ENCODE data around the gene ATG2B. TPM values are rescaled to one million over a fixed set of nuclear protein-coding genes. Genes with fewer than 3 reads are reported as not detected.
A peak's percentile ranks its signal among the peaks of the same experiment; 100 is the strongest.

The ATG2B gene
- total RNA-seq, 4 donors from 2014 or later, result 28.4 to 55.1 (median 40.0) TPM

DNA sequence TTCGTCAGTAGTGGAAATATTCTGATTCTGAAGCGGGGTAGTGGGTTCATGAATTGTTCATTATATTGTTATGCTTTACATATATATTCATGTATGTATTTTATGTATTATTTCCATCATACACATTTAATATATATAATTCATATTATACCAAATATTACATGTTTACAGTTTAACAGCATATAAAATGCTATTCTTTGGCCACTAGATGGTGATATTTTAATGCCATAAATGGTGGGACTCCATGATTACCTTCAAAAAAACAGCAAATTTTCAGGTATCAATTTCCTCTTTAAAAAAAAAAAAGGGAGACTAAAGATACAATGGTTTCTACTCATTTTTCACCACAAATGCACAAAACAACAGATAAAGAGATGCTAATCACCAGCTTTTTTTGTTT lies 66.1 kb downstream of the ATG2B start:
- H3K9me3 ChIP-seq, result no peaks in the 10 kb centered on the region
- WGBS, 2 donors, result 96 to 97% methylated on average over 2 of the region's 2 CpGs
- H3K27me3 ChIP-seq, result no peaks in the 10 kb centered on the region
- H3K36me3 ChIP-seq, result peaks cover 20 to 24% of the 10 kb centered on the region in 2 donors
- H3K27ac ChIP-seq, result no peak overlapping the region
- TF ChIP-seq, protein P1, sequence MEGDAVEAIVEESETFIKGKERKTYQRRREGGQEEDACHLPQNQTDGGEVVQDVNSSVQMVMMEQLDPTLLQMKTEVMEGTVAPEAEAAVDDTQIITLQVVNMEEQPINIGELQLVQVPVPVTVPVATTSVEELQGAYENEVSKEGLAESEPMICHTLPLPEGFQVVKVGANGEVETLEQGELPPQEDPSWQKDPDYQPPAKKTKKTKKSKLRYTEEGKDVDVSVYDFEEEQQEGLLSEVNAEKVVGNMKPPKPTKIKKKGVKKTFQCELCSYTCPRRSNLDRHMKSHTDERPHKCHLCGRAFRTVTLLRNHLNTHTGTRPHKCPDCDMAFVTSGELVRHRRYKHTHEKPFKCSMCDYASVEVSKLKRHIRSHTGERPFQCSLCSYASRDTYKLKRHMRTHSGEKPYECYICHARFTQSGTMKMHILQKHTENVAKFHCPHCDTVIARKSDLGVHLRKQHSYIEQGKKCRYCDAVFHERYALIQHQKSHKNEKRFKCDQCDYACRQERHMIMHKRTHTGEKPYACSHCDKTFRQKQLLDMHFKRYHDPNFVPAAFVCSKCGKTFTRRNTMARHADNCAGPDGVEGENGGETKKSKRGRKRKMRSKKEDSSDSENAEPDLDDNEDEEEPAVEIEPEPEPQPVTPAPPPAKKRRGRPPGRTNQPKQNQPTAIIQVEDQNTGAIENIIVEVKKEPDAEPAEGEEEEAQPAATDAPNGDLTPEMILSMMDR (IDR thresholded peaks at IDR 0.05), result peak in 4 of 6 experiments; percentile 12 to 51 (median 42)
- no peak for TF ChIP-seq POLR2A (IDR thresholded peaks at IDR 0.05)
- DNase-seq, result no peak
- intact Hi-C loops (cut with DNase I), result loop anchor here (5.0 kb wide), 1 partner anchor 125 kb away; no protein-coding TSS in a partner anchor
- no peaks in the 10 kb centered on the region for H3K4me1 ChIP-seq
- H3K4me3 ChIP-seq (replicated peaks in 1 of 3), result no peak overlapping the region

DNA sequence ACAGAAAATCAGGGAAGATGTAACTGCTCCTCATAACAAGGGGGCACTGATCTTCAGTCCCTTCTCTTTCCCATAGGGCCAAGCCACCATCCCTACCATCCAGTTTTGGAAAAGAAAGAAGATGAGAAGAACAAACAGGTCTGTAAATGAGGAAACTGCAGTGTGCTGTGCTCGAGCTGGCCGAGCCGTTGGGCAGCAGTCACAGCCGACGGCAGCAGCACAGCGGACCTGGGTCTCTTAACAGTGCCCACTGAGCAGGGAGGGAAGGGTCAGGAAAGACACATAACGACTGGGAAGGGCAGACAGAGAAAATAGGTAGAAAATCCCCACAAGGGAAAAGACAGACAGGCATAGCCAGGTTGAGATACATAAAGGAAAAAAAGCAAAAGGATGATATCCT lies 68.9 kb downstream of the ATG2B start:
- no peak for DNase-seq
- intact Hi-C loops (cut with DNase I), result no loop called here
- H3K4me3 ChIP-seq (replicated peaks in 1 of 3), result no peak overlapping the region
- WGBS, 2 donors, result 86 to 88% methylated on average over 7 of the region's 7 CpGs
- TF ChIP-seq POLR2A (IDR thresholded peaks at IDR 0.05), result no peak
- TF ChIP-seq, protein P1 (IDR thresholded peaks at IDR 0.05), result no peak
- no peaks in the 10 kb centered on the region for H3K27me3 ChIP-seq
- H3K4me1 ChIP-seq, result no peaks in the 10 kb centered on the region
- no peaks in the 10 kb centered on the region for H3K9me3 ChIP-seq
- H3K36me3 ChIP-seq, result peaks cover 8 to 16% of the 10 kb centered on the region in 2 donors
- H3K27ac ChIP-seq, result no peak overlapping the region

DNA sequence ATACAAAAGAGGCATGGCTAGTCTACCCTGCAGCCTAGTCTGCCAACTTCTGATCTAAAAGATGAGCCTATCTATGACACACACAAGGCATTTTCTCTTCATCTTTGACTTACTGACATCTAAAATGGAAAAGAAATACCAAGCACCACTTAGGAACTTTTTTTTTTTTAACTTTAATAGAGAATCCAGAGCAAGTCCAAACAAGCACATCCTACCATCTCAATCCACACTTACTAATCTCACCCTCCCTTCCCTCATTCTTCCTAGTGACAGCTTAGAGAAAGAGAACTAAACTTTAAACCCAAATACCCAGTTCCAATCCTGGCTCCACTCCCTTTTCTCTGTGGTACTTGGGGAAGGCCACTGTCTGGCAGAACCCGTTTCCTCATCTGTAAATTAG lies 75.3 kb downstream of the ATG2B start:
- Histone ChIP-seq H3K36me3 (peaks cover 9 to 17% of the 10 kb centered on the region in 2 donors), H3K4me3 (replicated peaks in 1 of 3) (no peak overlapping the region), H3K4me1 (no peaks in the 10 kb centered on the region), H3K9me3 (no peaks in the 10 kb centered on the region), H3K27ac (no peak overlapping the region), H3K27me3 (no peaks in the 10 kb centered on the region)
- WGBS, 2 donors, result 100% methylated on average over 1 of the region's 1 CpG
- intact Hi-C loops (cut with DNase I), result no loop called here
- no peak for DNase-seq
- TF ChIP-seq POLR2A (IDR thresholded peaks at IDR 0.05), result no peak
- TF ChIP-seq, protein P1 (IDR thresholded peaks at IDR 0.05), result no peak

DNA sequence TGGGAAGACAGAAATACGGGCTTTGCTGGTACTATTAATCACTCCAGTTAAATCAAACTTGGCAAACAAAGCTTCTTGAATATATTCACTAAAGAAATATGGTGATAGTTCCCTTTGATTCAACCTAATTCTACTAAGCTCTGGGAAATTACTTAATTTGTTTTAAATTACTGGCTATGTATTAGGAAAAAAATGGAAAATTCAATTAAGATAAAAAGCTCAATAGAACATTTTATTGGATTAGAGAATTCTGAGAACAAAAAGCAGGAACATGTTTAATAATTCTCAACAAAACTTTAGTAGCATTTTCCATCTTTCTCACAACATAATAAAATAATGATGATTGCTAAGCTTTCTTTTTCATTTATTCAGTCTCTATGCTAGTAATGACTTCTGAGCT lies 76.9 kb downstream of the ATG2B start:
- no peak for DNase-seq
- Histone ChIP-seq H3K36me3 (peaks cover 9 to 23% of the 10 kb centered on the region in 2 donors), H3K9me3 (no peaks in the 10 kb centered on the region), H3K27me3 (no peaks in the 10 kb centered on the region), H3K27ac (no peak overlapping the region), H3K4me3 (replicated peaks in 1 of 3) (no peak overlapping the region), H3K4me1 (no peaks in the 10 kb centered on the region)
- TF ChIP-seq POLR2A (IDR thresholded peaks at IDR 0.05), result no peak
- TF ChIP-seq, protein P1 (IDR thresholded peaks at IDR 0.05), result no peak
- 88 to 91% methylated on average over 1 of the region's 1 CpG for WGBS, 2 donors
- intact Hi-C loops (cut with DNase I), result no loop called here

DNA sequence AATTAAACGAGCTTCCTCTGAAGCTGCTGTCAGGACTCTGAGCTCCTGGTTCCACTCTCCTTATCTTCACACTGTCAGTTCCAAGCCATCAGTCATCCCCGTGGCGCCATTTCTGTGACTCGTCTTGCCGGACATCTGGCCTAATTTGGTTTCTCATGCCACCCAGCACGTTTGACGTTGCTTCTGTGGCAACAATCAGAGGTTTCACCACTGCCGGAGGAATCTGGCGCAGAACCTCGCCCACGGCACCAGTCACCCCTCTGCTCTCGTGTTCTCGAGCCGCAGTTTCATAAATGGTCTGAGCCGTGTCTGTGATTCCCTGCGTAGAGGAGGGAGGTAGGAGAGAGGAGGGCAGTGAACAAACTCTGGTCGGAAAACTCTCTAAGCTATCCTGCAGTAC lies 77.5 kb downstream of the ATG2B start:
- no peaks in the 10 kb centered on the region for H3K4me1 ChIP-seq
- H3K27me3 ChIP-seq, result no peaks in the 10 kb centered on the region
- no peak overlapping the region for H3K27ac ChIP-seq
- DNase-seq, result no peak
- TF ChIP-seq, protein P1 (IDR thresholded peaks at IDR 0.05), result no peak
- TF ChIP-seq POLR2A (IDR thresholded peaks at IDR 0.05), result no peak
- no peaks in the 10 kb centered on the region for H3K9me3 ChIP-seq
- intact Hi-C loops (cut with DNase I), result no loop called here
- H3K4me3 ChIP-seq (replicated peaks in 1 of 3), result no peak overlapping the region
- peaks cover 9 to 22% of the 10 kb centered on the region in 2 donors for H3K36me3 ChIP-seq
- 90 to 91% methylated on average over 17 of the region's 17 CpGs for WGBS, 2 donors

All from thyroid gland (tissue), 4 donors.